Measurements from ENCODE around the gene ABCF1.
"Not testable (repeated sequence)": the region's sequence is repeated elsewhere in the genome, so short reads cannot be mapped to it uniquely, and the experiment has no call there.

Gene ABCF1

GRCh38 chr6:30592287-30592686 is 21.0 kb downstream of the ABCF1 start:
- Histone ChIP-seq H3K4me3 (ENCODE audit: low read depth, low read length) (no peak overlapping the region), H3K4me1 (no peaks in the 10 kb centered on the region), H3K27me3 (no peaks in the 10 kb centered on the region), H3K36me3 (peaks cover 71% of the 10 kb centered on the region), H3K9me3 (no peaks in the 10 kb centered on the region)
- DNase-seq, result no peak
- TF ChIP-seq CTCF (IDR thresholded peaks at IDR 0.05; ENCODE audit: low read depth, low read length), result no peak

GRCh38 chr6:30597315-30598144 is 26.3 kb downstream of the ABCF1 start:
- not testable (repeated sequence) for H3K9me3 ChIP-seq; H3K4me3 ChIP-seq (ENCODE audit: low read depth, low read length); H3K27me3 ChIP-seq; H3K4me1 ChIP-seq
- DNase-seq, result peak; percentile 87
- peak; percentile 82 for TF ChIP-seq CTCF (IDR thresholded peaks at IDR 0.05; ENCODE audit: low read depth, low read length)
- H3K36me3 ChIP-seq, result peaks cover 47% of the 10 kb centered on the region

DNA sequence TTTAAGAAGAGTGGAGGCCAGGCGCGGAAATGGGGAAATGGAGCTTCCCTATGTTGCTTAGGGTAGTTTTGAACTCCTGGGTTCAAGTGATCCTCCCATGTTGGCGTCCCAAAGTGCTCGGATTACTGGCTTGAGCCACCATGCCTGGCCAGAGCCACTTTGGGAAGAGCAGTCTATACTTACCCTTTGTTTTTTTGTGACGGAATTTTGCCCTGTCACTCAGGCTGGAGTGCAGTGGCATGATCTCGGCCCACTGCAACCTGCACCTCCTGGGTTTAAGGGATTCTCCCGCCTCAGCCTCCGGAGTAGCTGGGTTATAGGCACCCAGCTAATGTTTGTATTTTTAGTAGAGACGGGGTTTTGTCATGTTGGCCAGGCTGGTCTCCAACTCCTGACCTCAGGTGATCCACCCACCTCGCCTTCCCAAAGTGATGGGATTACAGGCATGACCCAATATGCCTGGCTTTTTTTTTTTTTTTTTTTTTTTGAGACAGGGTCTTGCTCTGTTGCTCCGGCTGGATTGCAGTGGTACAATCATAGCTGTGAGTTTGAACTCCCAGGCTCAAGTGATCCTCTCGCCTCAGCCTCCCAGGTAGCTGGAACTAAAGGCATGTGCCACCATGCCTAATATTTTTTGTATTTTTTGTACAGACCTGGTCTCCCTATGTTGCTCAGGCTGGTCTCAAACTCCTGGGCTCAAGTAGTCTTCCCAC is 27.8 kb downstream of the ABCF1 start:
- H3K4me3 ChIP-seq (ENCODE audit: low read depth, low read length), result no peak overlapping the region
- DNase-seq, result no peak
- no peaks in the 10 kb centered on the region for H3K9me3 ChIP-seq
- H3K4me1 ChIP-seq, result no peaks in the 10 kb centered on the region
- TF ChIP-seq CTCF (IDR thresholded peaks at IDR 0.05; ENCODE audit: low read depth, low read length), result no peak
- no peaks in the 10 kb centered on the region for H3K27me3 ChIP-seq
- H3K36me3 ChIP-seq, result peaks cover 50% of the 10 kb centered on the region

GRCh38 chr6:30599625-30600324 is 28.5 kb downstream of the ABCF1 start:
- Histone ChIP-seq H3K4me3 (ENCODE audit: low read depth, low read length) (no peak overlapping the region), H3K9me3 (no peaks in the 10 kb centered on the region), H3K36me3 (peaks cover 51% of the 10 kb centered on the region), H3K27me3 (no peaks in the 10 kb centered on the region), H3K4me1 (no peaks in the 10 kb centered on the region)
- no peak for TF ChIP-seq CTCF (IDR thresholded peaks at IDR 0.05; ENCODE audit: low read depth, low read length)
- DNase-seq, result no peak

- DNase-seq, result no peak
- H3K4me1 ChIP-seq, result no peaks in the 10 kb centered on the region
- no peak for TF ChIP-seq CTCF (IDR thresholded peaks at IDR 0.05; ENCODE audit: low read depth, low read length)
- no peaks in the 10 kb centered on the region for H3K9me3 ChIP-seq
- H3K36me3 ChIP-seq, result peaks cover 58% of the 10 kb centered on the region
- H3K4me3 ChIP-seq (ENCODE audit: low read depth, low read length), result no peak overlapping the region
- H3K27me3 ChIP-seq, result no peaks in the 10 kb centered on the region
These were observed 29.3 kb downstream of the ABCF1 start for GRCh38 chr6:30600451-30600961.
